ENCODE results near the gene SHD. TPM values are rescaled to one million over a fixed set of nuclear protein-coding genes. Genes with fewer than 3 reads are reported as not detected.

SHD gene, protein sequence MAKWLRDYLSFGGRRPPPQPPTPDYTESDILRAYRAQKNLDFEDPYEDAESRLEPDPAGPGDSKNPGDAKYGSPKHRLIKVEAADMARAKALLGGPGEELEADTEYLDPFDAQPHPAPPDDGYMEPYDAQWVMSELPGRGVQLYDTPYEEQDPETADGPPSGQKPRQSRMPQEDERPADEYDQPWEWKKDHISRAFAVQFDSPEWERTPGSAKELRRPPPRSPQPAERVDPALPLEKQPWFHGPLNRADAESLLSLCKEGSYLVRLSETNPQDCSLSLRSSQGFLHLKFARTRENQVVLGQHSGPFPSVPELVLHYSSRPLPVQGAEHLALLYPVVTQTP
- total RNA-seq, result 2.5 TPM

GRCh38 chr19:4278419-4279266, at the start of gene SHD:
Gene SHD (plus strand): TSS chr19:4279266. CDS start chr19:4280064, 798 bp downstream.

GRCh38 chr19:4246767-4247593, 32.1 kb upstream of the SHD start, which contains the start of gene YJU2:
Gene YJU2 (plus strand): TSS chr19:4247080. CDS start chr19:4247147, 67 bp downstream.

DNA sequence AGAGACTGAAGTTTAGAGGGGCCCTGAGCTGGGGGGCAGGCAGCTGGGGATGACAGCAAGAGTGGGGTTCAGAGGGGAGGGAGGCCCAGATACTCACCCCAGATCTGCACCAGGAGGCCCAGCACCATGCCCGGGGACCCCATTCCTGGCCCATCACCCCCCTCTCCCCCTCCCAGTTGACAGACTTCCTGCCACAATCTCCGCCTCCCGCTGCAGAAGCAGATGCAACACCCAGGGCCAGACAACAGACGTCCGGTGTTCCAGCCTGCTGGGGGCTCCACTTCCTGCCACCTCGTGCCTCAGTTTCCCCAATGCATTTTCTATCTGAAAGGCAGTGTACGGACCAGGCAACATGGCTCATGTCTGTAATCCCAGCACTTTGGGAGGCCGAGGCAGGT, 23.2 kb downstream of the SHD start, which contains the start of gene TMIGD2:
Gene TMIGD2 (minus strand): TSS at position 147 of the 398 bp plus-strand sequence. CDS start 4 bp downstream, at position 143.

DNA sequence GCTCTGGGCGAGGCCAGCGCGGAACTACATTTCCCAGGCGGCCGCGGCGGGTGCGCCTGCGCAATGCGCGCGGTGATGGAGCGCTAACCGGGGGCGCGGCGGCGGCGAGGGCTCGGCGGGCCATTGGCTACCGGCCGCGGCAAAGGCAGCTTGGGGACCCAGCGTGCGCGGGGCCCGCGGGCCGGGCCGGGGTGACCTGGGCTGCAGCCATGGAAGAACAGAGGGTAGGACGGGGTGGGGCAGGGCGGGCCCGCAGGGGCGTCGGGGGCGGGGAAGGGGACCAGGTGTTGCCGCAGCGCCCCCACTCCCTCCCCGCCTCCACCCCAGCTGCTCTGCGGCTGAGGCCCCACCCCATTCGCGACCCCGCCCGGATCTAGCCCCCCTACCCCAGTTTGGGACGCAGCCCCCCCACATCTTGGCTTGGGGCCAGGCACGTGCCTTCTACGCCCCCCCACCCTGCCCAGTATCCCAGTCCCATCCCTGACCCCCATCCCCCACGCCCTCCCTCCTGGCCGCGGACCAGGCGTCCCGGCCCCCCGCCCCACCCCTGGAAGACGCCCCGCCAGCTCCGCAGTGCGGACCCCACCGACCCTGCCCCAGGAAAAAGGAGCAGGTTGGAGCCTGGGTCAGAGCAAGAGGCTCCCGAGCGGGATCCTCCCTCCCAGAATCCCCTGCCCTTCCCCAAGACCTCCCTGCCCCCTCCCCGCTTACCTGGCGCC, 25.6 kb downstream of the SHD start, which contains the start of gene FSD1:
Gene FSD1 (plus strand): TSS at position 61 of the 719 bp plus-strand sequence. CDS start 149 bp downstream, at position 210.

GRCh38 chr19:4338441-4339355, 59.6 kb downstream of the SHD start, which contains the start of gene STAP2:
Gene STAP2 (minus strand): TSS chr19:4338827. CDS start chr19:4338753, 74 bp downstream.

Other genes with a start within 250 kb of the SHD start
- gene ZBTB7A, start 212.4 kb upstream of the SHD start, total RNA-seq, result 3.4 TPM
- gene MAP2K2, start 155.1 kb upstream of the SHD start, total RNA-seq, result 65.1 TPM
- gene CREB3L3, start 125.6 kb upstream of the SHD start, total RNA-seq, result not detected
- gene SIRT6, start 96.7 kb upstream of the SHD start, total RNA-seq, result 13.1 TPM
- gene ANKRD24, start 96.6 kb upstream of the SHD start, total RNA-seq, result 14.7 TPM
- not detected for gene EBI3, start 49.7 kb upstream of the SHD start, total RNA-seq
- gene YJU2, start 32.2 kb upstream of the SHD start, total RNA-seq, result 19.1 TPM
- gene TMIGD2, start 23.1 kb downstream of the SHD start, total RNA-seq, result 0.31 TPM
- gene FSD1, start 25.3 kb downstream of the SHD start, total RNA-seq, result 53.2 TPM
- gene STAP2, start 59.6 kb downstream of the SHD start, total RNA-seq, result 1.3 TPM
- gene MPND, start 64.3 kb downstream of the SHD start, total RNA-seq, result 16.6 TPM
- gene SH3GL1, start 121.3 kb downstream of the SHD start, total RNA-seq, result 22.8 TPM
- 8.5 TPM for gene CHAF1A, start 123.4 kb downstream of the SHD start, total RNA-seq
- gene UBXN6, start 178.5 kb downstream of the SHD start, total RNA-seq, result 52.6 TPM
- 44.1 TPM for gene HDGFL2, start 193.0 kb downstream of the SHD start, total RNA-seq
- gene PLIN4, start 239.2 kb downstream of the SHD start, total RNA-seq, result 0.63 TPM

Data from parietal lobe (tissue), 1 donor.